ENCODE measurements around the gene SORCS1. TPM values are rescaled to one million over a fixed set of nuclear protein-coding genes. Genes with fewer than 3 reads are reported as not detected.

SORCS1 gene
- total and polyA plus RNA-seq, 2 of the 8 experiments (the other 6 are each of a cell fraction or from before 2014, with no cell fraction given), result 4.1 to 4.6 TPM

DNA sequence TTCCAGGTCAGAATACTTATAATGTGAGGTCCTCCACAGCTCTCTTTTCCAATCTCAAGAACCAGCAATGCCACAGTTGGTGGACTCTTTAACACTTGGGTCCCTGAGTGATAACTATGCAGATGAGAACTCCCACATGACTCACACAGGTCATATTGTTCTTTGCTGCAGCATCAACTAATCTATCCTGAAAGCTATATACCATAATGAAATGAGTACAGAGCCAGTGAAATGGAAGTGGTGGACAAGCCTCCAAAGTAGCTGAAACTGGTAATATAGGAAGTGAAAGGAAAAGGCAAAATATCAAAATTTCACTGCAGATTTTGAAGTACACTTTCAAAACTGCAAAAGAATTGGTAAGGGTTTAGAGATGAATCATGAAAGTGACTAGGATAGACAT lies 45.6 kb downstream of the SORCS1 start:
- Histone ChIP-seq H3K27me3 (replicated peaks in 1 of 4; ENCODE audit: control insufficient read depth in 3 of 4, extremely low read depth in 1 of 4, insufficient read depth in 3 of 4, low read length in 3 of 4) (no peaks in the 10 kb centered on the region), H3K23me2 (ENCODE audit: low read depth, low read length) (no peaks in the 10 kb centered on the region), H2AK5ac (ENCODE audit: low read depth, low read length) (no peak overlapping the region), H3K36me3 (ENCODE audit: control insufficient read depth in 2 of 4, insufficient read depth in 4 of 4, low read length in 3 of 4) (no peaks in the 10 kb centered on the region), H3K79me2 (ENCODE audit: control insufficient read depth in 1 of 2, insufficient read depth in 2 of 2, low read length in 2 of 2) (no peaks in the 10 kb centered on the region), H2BK15ac (ENCODE audit: low read length) (no peak overlapping the region), H3K4me1 (replicated peaks in 1 of 4; ENCODE audit: control insufficient read depth in 3 of 4, insufficient read depth in 4 of 4, low read length in 3 of 4) (no peaks in the 10 kb centered on the region), H2BK120ac (replicated peaks; ENCODE audit: low read depth, low read length) (no peak overlapping the region), H2AFZ (ENCODE audit: low read length) (no peak overlapping the region), H3K4me2 (ENCODE audit: insufficient read depth in 1 of 2, low read depth in 2 of 2, low read length in 2 of 2) (no peak overlapping the region), H3K9ac (replicated peaks in 1 of 4; ENCODE audit: extremely low read depth in 1 of 4, low read depth in 3 of 4, low read length in 3 of 4) (no peak overlapping the region), H3K4me3 (ENCODE audit: extremely low read depth in 1 of 4, insufficient read depth in 2 of 4, low read depth in 3 of 4, low read length in 4 of 4) (no peak overlapping the region), H4K5ac (ENCODE audit: insufficient read length, low read depth, low read length) (no peak overlapping the region), H3K56ac (replicated peaks; ENCODE audit: insufficient read length, low read depth, low read length) (no peak overlapping the region), H3K18ac (ENCODE audit: extremely low read depth, low read length) (no peak overlapping the region), H3K9me3 (ENCODE audit: insufficient read depth in 2 of 2, low read depth in 1 of 2, low read length in 1 of 2) (no peaks in the 10 kb centered on the region), H3K23ac (ENCODE audit: insufficient read length) (no peak overlapping the region), H3K79me1 (ENCODE audit: low read depth, low read length) (no peaks in the 10 kb centered on the region), H3K27ac (ENCODE audit: low read depth, low read length) (no peak overlapping the region), H3K4ac (replicated peaks; ENCODE audit: insufficient read length, low read depth, low read length) (no peak overlapping the region), H4K20me1 (replicated peaks in 1 of 2; ENCODE audit: control insufficient read depth in 1 of 2, insufficient read depth in 2 of 2, low read length in 2 of 2) (no peaks in the 10 kb centered on the region), H2BK20ac (ENCODE audit: low read length) (no peak overlapping the region), H3K14ac (ENCODE audit: insufficient read length) (no peak overlapping the region), H4K8ac (ENCODE audit: extremely low read depth, insufficient read depth, low read length) (no peak overlapping the region), H4K91ac (replicated peaks; ENCODE audit: insufficient read length, low read length) (no peak overlapping the region), H2BK12ac (ENCODE audit: low read depth, low read length) (no peak overlapping the region), H2BK5ac (ENCODE audit: low read depth, low read length) (no peak overlapping the region)
- POLR2A ChIA-PET (ENCODE audit: partially characterized antibody), result no interaction called here
- CTCF ChIA-PET (ENCODE audit: partially characterized antibody), result interaction anchor here (0.7 kb wide), 1 partner anchor 354 kb away, joined by 3 read pairs; no protein-coding TSS in a partner anchor
- FAIRE-seq, result no peak
- DNase-seq (ENCODE audit: low read depth in 1 of 2, low spot score in 2 of 2), result no peak
- TF ChIP-seq RXRA (IDR thresholded peaks at IDR 0.05; ENCODE audit: insufficient read depth, low read depth, low read length) (no peak), SIN3A (conservative IDR thresholded peaks at IDR 0.05 in 1 of 2, IDR thresholded peaks at IDR 0.05 in 1 of 2; ENCODE audit: low read depth in 1 of 2, low read length in 2 of 2) (no peak), PHF8 (conservative IDR thresholded peaks at IDR 0.05; ENCODE audit: low read depth, low read length) (no peak), EGR1 (IDR thresholded peaks at IDR 0.05; ENCODE audit: borderline replicate concordance, low read depth, low read length) (no peak), CHD1 (IDR thresholded peaks at IDR 0.05; ENCODE audit: low read depth, low read length) (no peak), CHD2 (IDR thresholded peaks at IDR 0.05; ENCODE audit: low read length) (no peak), ASH2L (IDR thresholded peaks at IDR 0.05; ENCODE audit: low read length) (no peak), SIX5 (IDR thresholded peaks at IDR 0.05; ENCODE audit: low read depth, low read length) (no peak)
